Vagina (tissue), 2 donors: ENCODE data around the gene TBC1D22A. TPM values are rescaled to one million over a fixed set of nuclear protein-coding genes. Genes with fewer than 3 reads are reported as not detected.
"Not testable (repeated sequence)": the region's sequence is repeated elsewhere in the genome, so short reads cannot be mapped to it uniquely, and the experiment has no call there.

ENCODE experiments used
- DNase-seq, 2 donors: peaks; one replicate each; pipeline ENCODE4 v3.0.0-alpha.2; 2017; ENCODE audit errors: extremely low spot score in 2 of 2
- H3K27ac ChIP-seq: fragments of 200-600 bp; sonication (generic); one replicate; pipeline ENCODE4 v1.5.1; 2019
- H3K27me3 ChIP-seq: fragments of 200-600 bp; sonication (generic); one replicate; pipeline ENCODE4 v1.5.1; 2019
- H3K36me3 ChIP-seq, 2 donors: fragments of 200-600 bp; sonication (generic); one replicate each; pipeline ENCODE4 v1.5.1; 2017 to 2019
- H3K4me1 ChIP-seq: fragments of 200-600 bp; sonication (generic); one replicate; pipeline ENCODE4 v1.5.1; 2019
- H3K4me3 ChIP-seq, 2 donors: fragments of 200-600 bp; sonication (generic); 1 replicate in 1 of 2; 2 replicates in 1 of 2; pipeline ENCODE4 v1.5.1; 2016 to 2019
- H3K9me3 ChIP-seq: fragments of 200-600 bp; sonication (generic); one replicate; pipeline ENCODE4 v1.5.1; 2019
- POLR2A ChIP-seq, 2 donors: fragments of 450-650 bp; IDR thresholded peaks; one replicate each; pipeline ENCODE4 v1.6.1; 2017; ENCODE audit warnings: antibody characterized with exemption in 2 of 2, mild to moderate bottlenecking in 2 of 2, moderate library complexity in 2 of 2
- POLR2AphosphoS5 ChIP-seq, 2 donors: sonication (generic); formaldehyde crosslinking; IDR thresholded peaks; one replicate each; pipeline ENCODE4 v1.9.0; 2017; ENCODE audit warnings: antibody characterized with exemption in 2 of 2, mild to moderate bottlenecking in 2 of 2, low read depth in 1 of 2; ENCODE audit not compliant: insufficient read depth in 1 of 2
- intact Hi-C: fragments of 100-400 bp; cut with DNase I; formaldehyde crosslinking; loops from one replicate; pipeline ENCODE4 v1.15.1; 2023
- total RNA-seq: library from RNA; depleted of rRNA; stranded (reverse); fragments of >200 nt; gene quantifications from one replicate; pipeline ENCODE4 v1.2.3, GENCODE V29; 2016
- TF ChIP-seq, protein P1 (sequence below), 3 experiments: fragments of 450-650 bp in 2 of 3; fragments of 200-600 bp in 1 of 3; sonication (generic) in 1 of 3; IDR thresholded peaks; one replicate each; pipeline ENCODE4 v1.5.1; 2017 to 2019; ENCODE audit warnings: antibody characterized with exemption in 3 of 3, mild to moderate bottlenecking in 2 of 3, moderate library complexity in 2 of 3

Gene TBC1D22A
- total RNA-seq, 1 donor from 2014 or later = 38.3 TPM

DNA sequence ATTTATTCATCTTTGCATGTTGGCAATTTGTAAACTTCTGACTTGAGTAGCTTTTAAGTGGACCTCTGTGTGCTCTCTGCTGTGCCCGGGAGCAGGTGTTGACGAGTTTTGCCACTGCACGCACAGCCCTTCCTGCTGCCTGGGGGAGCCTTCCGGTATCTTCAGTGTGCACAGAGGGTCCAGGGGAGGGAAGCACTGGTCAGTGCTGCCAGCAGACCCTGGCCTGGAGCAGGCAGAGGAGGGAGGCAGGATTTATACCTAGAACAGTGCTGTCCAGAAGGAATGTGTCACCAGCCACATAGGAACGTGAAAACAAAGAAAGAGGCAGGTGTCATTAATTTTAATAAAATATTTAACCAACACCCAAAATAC is 403.6 kb downstream of the TBC1D22A start:
- TF ChIP-seq POLR2A (IDR thresholded peaks at IDR 0.05) = no peak
- TF ChIP-seq, protein P1, sequence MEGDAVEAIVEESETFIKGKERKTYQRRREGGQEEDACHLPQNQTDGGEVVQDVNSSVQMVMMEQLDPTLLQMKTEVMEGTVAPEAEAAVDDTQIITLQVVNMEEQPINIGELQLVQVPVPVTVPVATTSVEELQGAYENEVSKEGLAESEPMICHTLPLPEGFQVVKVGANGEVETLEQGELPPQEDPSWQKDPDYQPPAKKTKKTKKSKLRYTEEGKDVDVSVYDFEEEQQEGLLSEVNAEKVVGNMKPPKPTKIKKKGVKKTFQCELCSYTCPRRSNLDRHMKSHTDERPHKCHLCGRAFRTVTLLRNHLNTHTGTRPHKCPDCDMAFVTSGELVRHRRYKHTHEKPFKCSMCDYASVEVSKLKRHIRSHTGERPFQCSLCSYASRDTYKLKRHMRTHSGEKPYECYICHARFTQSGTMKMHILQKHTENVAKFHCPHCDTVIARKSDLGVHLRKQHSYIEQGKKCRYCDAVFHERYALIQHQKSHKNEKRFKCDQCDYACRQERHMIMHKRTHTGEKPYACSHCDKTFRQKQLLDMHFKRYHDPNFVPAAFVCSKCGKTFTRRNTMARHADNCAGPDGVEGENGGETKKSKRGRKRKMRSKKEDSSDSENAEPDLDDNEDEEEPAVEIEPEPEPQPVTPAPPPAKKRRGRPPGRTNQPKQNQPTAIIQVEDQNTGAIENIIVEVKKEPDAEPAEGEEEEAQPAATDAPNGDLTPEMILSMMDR (IDR thresholded peaks at IDR 0.05) = no peak
- no peak for TF ChIP-seq POLR2AphosphoS5 (IDR thresholded peaks at IDR 0.05; ENCODE audit: insufficient read depth in 1 of 2, low read depth in 1 of 2)
- no peak for DNase-seq
- no peaks in the 10 kb centered on the region for H3K36me3 ChIP-seq
- intact Hi-C loops = no loop called here
- no peaks in the 10 kb centered on the region for H3K27me3 ChIP-seq
- no peaks in the 10 kb centered on the region for H3K9me3 ChIP-seq
- H3K4me3 ChIP-seq = no peak overlapping the region
- H3K4me1 ChIP-seq = no peaks in the 10 kb centered on the region
- H3K27ac ChIP-seq = no peak overlapping the region

DNA sequence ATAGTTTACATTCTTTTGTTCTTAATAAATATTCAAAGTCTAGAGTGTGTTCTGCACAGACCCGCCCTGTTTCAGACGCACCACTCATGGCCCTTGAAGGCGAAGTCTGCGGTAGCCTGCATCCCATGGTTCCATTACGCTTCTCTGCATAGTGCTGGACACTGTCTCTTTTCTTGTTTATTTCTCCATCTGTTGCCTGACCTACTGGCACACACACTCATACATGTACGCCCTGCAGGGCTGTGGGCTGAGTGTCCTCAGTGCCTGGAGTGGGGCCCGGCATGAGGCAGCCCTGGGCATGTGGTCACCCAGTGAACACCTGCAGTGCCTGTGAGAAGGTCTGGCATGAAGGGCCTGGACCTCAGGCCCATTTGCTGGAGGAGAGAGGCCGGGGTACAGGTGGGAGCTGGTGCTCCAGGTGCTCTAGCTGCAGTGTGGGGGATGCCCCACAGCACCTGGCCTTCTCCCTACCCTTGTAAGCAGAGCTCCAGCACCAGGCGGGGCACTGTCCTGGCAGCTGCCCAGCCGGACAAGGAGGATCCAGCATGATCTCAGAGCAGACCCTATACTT is 404.1 kb downstream of the TBC1D22A start:
- Histone ChIP-seq H3K27ac (no peak overlapping the region), H3K4me3 (no peak overlapping the region), H3K9me3 (no peaks in the 10 kb centered on the region), H3K27me3 (no peaks in the 10 kb centered on the region), H3K4me1 (no peaks in the 10 kb centered on the region), H3K36me3 (no peaks in the 10 kb centered on the region)
- intact Hi-C loops = no loop called here
- TF ChIP-seq POLR2A (IDR thresholded peaks at IDR 0.05) (no peak), POLR2AphosphoS5 (IDR thresholded peaks at IDR 0.05; ENCODE audit: insufficient read depth in 1 of 2, low read depth in 1 of 2) (no peak)
- TF ChIP-seq, protein P1 (IDR thresholded peaks at IDR 0.05) = no peak
- no peak for DNase-seq

DNA sequence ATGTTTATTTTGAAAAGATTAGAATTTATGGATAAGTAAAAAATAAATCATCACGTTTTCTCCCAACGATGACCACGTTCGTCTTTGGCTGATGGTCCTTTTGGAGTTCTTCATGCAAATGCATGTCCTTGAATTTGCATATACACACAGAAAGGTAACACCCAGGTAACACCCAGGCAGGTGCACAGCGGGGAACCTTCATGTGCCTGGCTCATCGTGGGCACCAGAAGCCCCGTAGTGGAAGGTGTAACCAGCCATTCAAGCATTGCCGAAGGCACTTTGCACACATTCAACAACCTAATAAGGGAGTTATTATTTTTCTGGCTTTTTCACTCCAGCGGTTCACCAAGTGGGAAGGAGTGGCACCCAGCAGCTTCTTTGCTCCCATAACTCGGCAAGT is 404.6 kb downstream of the TBC1D22A start:
- Histone ChIP-seq H3K27ac (no peak overlapping the region), H3K4me1 (no peaks in the 10 kb centered on the region), H3K4me3 (no peak overlapping the region), H3K36me3 (no peaks in the 10 kb centered on the region), H3K9me3 (no peaks in the 10 kb centered on the region), H3K27me3 (no peaks in the 10 kb centered on the region)
- no peak for DNase-seq
- TF ChIP-seq, protein P1 (IDR thresholded peaks at IDR 0.05) = no peak
- no peak for TF ChIP-seq POLR2A (IDR thresholded peaks at IDR 0.05)
- TF ChIP-seq POLR2AphosphoS5 (IDR thresholded peaks at IDR 0.05; ENCODE audit: insufficient read depth in 1 of 2, low read depth in 1 of 2) = no peak
- intact Hi-C loops = no loop called here

DNA sequence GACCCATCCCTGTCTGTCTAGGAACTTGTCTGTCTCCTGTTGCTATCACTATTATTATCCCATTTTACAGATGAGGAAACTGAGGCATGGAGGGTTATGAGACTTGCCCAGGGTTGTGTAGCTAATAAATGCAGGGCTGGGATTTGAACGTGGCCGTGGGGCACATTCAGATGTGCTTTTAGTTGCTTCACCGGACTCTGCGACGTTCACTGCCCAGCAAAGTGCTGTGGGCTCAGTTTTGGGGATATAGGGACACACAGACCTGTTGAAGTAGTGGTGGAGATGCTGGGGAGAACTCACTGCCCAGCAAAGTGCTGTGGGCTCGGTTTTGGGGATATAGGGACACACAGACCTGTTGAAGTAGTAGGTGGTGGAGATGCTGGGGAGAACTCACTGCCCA is 405.5 kb downstream of the TBC1D22A start:
- H3K27me3 ChIP-seq, H3K4me3 ChIP-seq, H3K4me1 ChIP-seq, H3K9me3 ChIP-seq, H3K36me3 ChIP-seq, intact Hi-C loops, H3K27ac ChIP-seq, DNase-seq: not testable (repeated sequence)

DNA sequence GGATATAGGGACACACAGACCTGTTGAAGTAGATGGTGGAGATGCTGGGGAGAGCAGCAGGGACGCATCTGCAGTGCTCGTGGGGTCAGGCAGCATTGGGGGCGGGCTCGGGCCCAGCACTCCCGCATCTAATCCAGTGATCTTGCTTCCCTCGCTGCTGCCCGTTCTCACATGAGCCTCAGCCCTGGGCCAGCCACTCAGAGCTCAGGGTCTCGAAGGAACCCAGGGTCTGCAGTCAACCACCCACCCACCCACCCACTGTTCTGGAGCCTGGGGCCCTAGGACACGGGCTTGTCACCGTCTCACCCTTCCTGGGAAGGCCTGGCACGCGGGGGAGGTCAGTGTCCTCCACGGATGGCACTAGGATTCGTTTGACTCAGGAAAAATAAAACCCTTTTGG is 406.0 kb downstream of the TBC1D22A start:
- no peak overlapping the region for H3K4me3 ChIP-seq
- intact Hi-C loops = no loop called here
- H3K36me3 ChIP-seq = no peaks in the 10 kb centered on the region
- no peak overlapping the region for H3K27ac ChIP-seq
- H3K9me3 ChIP-seq = no peaks in the 10 kb centered on the region
- no peaks in the 10 kb centered on the region for H3K4me1 ChIP-seq
- TF ChIP-seq, protein P1 (IDR thresholded peaks at IDR 0.05) = no peak
- TF ChIP-seq POLR2A (IDR thresholded peaks at IDR 0.05) = no peak
- no peak for DNase-seq
- H3K27me3 ChIP-seq = no peaks in the 10 kb centered on the region
